CD4-positive, CD25-positive, alpha-beta regulatory T cell (primary cell): ENCODE data around the gene CLDN20. TPM values are rescaled to one million over a fixed set of nuclear protein-coding genes. Genes with fewer than 3 reads are reported as not detected.

Experiments used
- ATAC-seq, 2 donors: fragments of 150-1000 bp; cut with Tn5 transposase; one replicate each; pipeline ENCODE4 v1.10.0; 2021; ENCODE audit warnings: low read depth in 2 of 2, moderate number of reproducible peaks in 2 of 2, moderate library complexity in 1 of 2
- DNase-seq, 3 donors: peaks; one replicate each; pipeline versions ENCODE4 v3.0.0 to v3.0.0-alpha.2; 2012 to 2022; ENCODE audit warnings: mixed read lengths in 1 of 3
- H3K27ac ChIP-seq: one replicate; pipeline ENCODE4 v1.7.0; 2013; ENCODE audit warnings: mild to moderate bottlenecking, low read length; ENCODE audit not compliant: insufficient read depth, poor library complexity, severe bottlenecking
- H3K27me3 ChIP-seq: one replicate; pipeline ENCODE4 v1.7.0; 2013; ENCODE audit warnings: low read length; ENCODE audit not compliant: control insufficient read depth, insufficient read depth
- H3K36me3 ChIP-seq: one replicate; pipeline ENCODE4 v1.7.0; 2013; ENCODE audit warnings: mild to moderate bottlenecking, low read length, moderate library complexity; ENCODE audit not compliant: control insufficient read depth, insufficient read depth
- H3K4me1 ChIP-seq: 2 replicates; pipeline ENCODE4 v1.7.0; 2013; ENCODE audit warnings: mild to moderate bottlenecking, low read length; ENCODE audit not compliant: insufficient read depth, control insufficient read depth, poor library complexity, severe bottlenecking
- H3K4me3 ChIP-seq: one replicate; pipeline ENCODE4 v1.7.0; 2013; ENCODE audit warnings: low read depth, mild to moderate bottlenecking, low read length, moderate library complexity
- H3K9me3 ChIP-seq, 2 experiments: 1 replicate in 1 of 2; 2 replicates in 1 of 2; pipeline ENCODE4 v1.7.0; 2013; ENCODE audit warnings: low read length in 2 of 2, mild to moderate bottlenecking in 1 of 2, moderate library complexity in 1 of 2; ENCODE audit not compliant: control insufficient read depth in 2 of 2
- H3K27ac Mint-ChIP-seq, 3 donors: one replicate each; pipeline ENCODE4 v1.8.0; 2020 to 2022; ENCODE audit warnings: mild to moderate bottlenecking in 3 of 3, mixed read lengths in 3 of 3, moderate library complexity in 2 of 3
- H3K27me3 Mint-ChIP-seq: one replicate; pipeline ENCODE4 v1.8.0; 2022; ENCODE audit warnings: mild to moderate bottlenecking, mixed read lengths
- H3K36me3 Mint-ChIP-seq: one replicate; pipeline ENCODE4 v1.8.0; 2020; ENCODE audit warnings: mixed read lengths
- H3K4me1 Mint-ChIP-seq, 4 donors: one replicate each; pipeline ENCODE4 v1.8.0; 2020 to 2022; ENCODE audit warnings: mixed read lengths in 4 of 4, mild to moderate bottlenecking in 1 of 4
- H3K4me3 Mint-ChIP-seq, 4 donors: one replicate each; pipeline ENCODE4 v1.8.0; 2020 to 2022; ENCODE audit warnings: mild to moderate bottlenecking in 4 of 4, mixed read lengths in 4 of 4, moderate library complexity in 3 of 4
- H3K9me3 Mint-ChIP-seq, 7 donors: one replicate each; pipeline ENCODE4 v1.8.0; 2020 to 2022; ENCODE audit warnings: mixed read lengths in 7 of 7, mild to moderate bottlenecking in 3 of 7, moderate library complexity in 2 of 7
- polyA plus RNA-seq, 4 donors: library from polyadenylated mRNA; unstranded; fragments of 300-500 nt; fragmentation: Illumina TruSeq; gene quantifications; one replicate each; pipeline ENCODE4 v1.2.3, GENCODE V29; 2021
- total RNA-seq: library from RNA; stranded (reverse); gene quantifications from one replicate; pipeline ENCODE4 v1.2.3, GENCODE V29; 2022

Gene CLDN20
- total and polyA plus RNA-seq, 5 donors from 2014 or later: not detected

GRCh38 chr6:155245831-155246230, 18.0 kb upstream of the CLDN20 start:
- Mint-ChIP-seq H3K27me3 (peaks cover 4% of the 10 kb centered on the region), H3K9me3 (peaks cover 0 to 3% (median 0%) of the 10 kb centered on the region in 7 donors), H3K27ac (no peak overlapping the region), H3K36me3 (peaks cover 25% of the 10 kb centered on the region), H3K4me3 (no peak overlapping the region), H3K4me1 (peaks cover 0 to 5% (median 2%) of the 10 kb centered on the region in 4 donors)
- Histone ChIP-seq H3K36me3 (peaks cover 3% of the 10 kb centered on the region), H3K27ac (no peak overlapping the region), H3K27me3 (no peaks in the 10 kb centered on the region), H3K4me1 (no peaks in the 10 kb centered on the region), H3K9me3 (no peaks in the 10 kb centered on the region), H3K4me3 (no peak overlapping the region)
- ATAC-seq (no peak), DNase-seq (no peak)

- Mint-ChIP-seq H3K9me3 (peaks cover 0 to 1% (median 0%) of the 10 kb centered on the region in 7 donors), H3K4me3 (no peak overlapping the region), H3K27me3 (peaks cover 4% of the 10 kb centered on the region), H3K36me3 (peaks cover 28% of the 10 kb centered on the region), H3K27ac (no peak overlapping the region), H3K4me1 (peaks cover 0 to 5% (median 2%) of the 10 kb centered on the region in 4 donors)
- Histone ChIP-seq H3K27me3 (no peaks in the 10 kb centered on the region), H3K4me1 (no peaks in the 10 kb centered on the region), H3K36me3 (peaks cover 3% of the 10 kb centered on the region), H3K27ac (no peak overlapping the region), H3K9me3 (no peaks in the 10 kb centered on the region), H3K4me3 (no peak overlapping the region)
- ATAC-seq (no peak), DNase-seq (no peak)
Observed at GRCh38 chr6:155246825-155247224, 17.0 kb upstream of the CLDN20 start.

GRCh38 chr6:155247618-155248007, 16.2 kb upstream of the CLDN20 start:
- no peak overlapping the region for H3K4me3 ChIP-seq
- H3K36me3 ChIP-seq: peaks cover 6% of the 10 kb centered on the region
- H3K27me3 ChIP-seq: no peaks in the 10 kb centered on the region
- H3K27ac ChIP-seq: no peak overlapping the region
- H3K4me1 ChIP-seq: no peaks in the 10 kb centered on the region
- Mint-ChIP-seq H3K4me1 (peaks cover 0 to 5% (median 2%) of the 10 kb centered on the region in 4 donors), H3K4me3 (no peak overlapping the region), H3K27me3 (no peaks in the 10 kb centered on the region), H3K27ac (no peak overlapping the region), H3K9me3 (peaks cover 0 to 1% (median 0%) of the 10 kb centered on the region in 7 donors), H3K36me3 (peaks cover 28% of the 10 kb centered on the region)
- DNase-seq (no peak), ATAC-seq (no peak)
- H3K9me3 ChIP-seq: no peaks in the 10 kb centered on the region

GRCh38 chr6:155248008-155249001, 15.5 kb upstream of the CLDN20 start:
- no peak overlapping the region for H3K27ac Mint-ChIP-seq
- H3K36me3 Mint-ChIP-seq: peaks cover 35% of the 10 kb centered on the region
- no peaks in the 10 kb centered on the region for H3K27me3 Mint-ChIP-seq
- ATAC-seq: no peak
- Histone ChIP-seq H3K27me3 (no peaks in the 10 kb centered on the region), H3K9me3 (no peaks in the 10 kb centered on the region), H3K4me1 (no peaks in the 10 kb centered on the region), H3K4me3 (no peak overlapping the region), H3K36me3 (peaks cover 13% of the 10 kb centered on the region), H3K27ac (no peak overlapping the region)
- DNase-seq: peak in 1 of 3 donors; percentile 29
- H3K9me3 Mint-ChIP-seq: peaks cover 0 to 1% (median 0%) of the 10 kb centered on the region in 7 donors
- H3K4me1 Mint-ChIP-seq: peaks cover 0 to 5% (median 2%) of the 10 kb centered on the region in 4 donors
- H3K4me3 Mint-ChIP-seq: no peak overlapping the region

- no peak overlapping the region for H3K4me3 Mint-ChIP-seq
- Histone ChIP-seq H3K27ac (no peak overlapping the region), H3K4me3 (no peak overlapping the region), H3K36me3 (peaks cover 30% of the 10 kb centered on the region), H3K4me1 (no peaks in the 10 kb centered on the region), H3K27me3 (no peaks in the 10 kb centered on the region), H3K9me3 (no peaks in the 10 kb centered on the region)
- H3K27me3 Mint-ChIP-seq: no peaks in the 10 kb centered on the region
- H3K36me3 Mint-ChIP-seq: peaks cover 53% of the 10 kb centered on the region
- no peak for DNase-seq
- H3K9me3 Mint-ChIP-seq: peaks cover 0 to 1% (median 0%) of the 10 kb centered on the region in 7 donors
- peaks cover 0 to 5% (median 2%) of the 10 kb centered on the region in 4 donors for H3K4me1 Mint-ChIP-seq
- no peak for ATAC-seq
- H3K27ac Mint-ChIP-seq: peak overlapping the region in 1 of 3 donors; percentile 13
Observed at GRCh38 chr6:155250701-155251381, 13.0 kb upstream of the CLDN20 start.

- Histone ChIP-seq H3K9me3 (no peaks in the 10 kb centered on the region), H3K4me3 (no peak overlapping the region), H3K4me1 (no peaks in the 10 kb centered on the region), H3K27me3 (no peaks in the 10 kb centered on the region), H3K36me3 (peaks cover 47% of the 10 kb centered on the region), H3K27ac (no peak overlapping the region)
- Mint-ChIP-seq H3K27me3 (no peaks in the 10 kb centered on the region), H3K4me3 (no peak overlapping the region), H3K9me3 (peaks cover 0 to 2% (median 0%) of the 10 kb centered on the region in 7 donors), H3K27ac (peak overlapping the region in 1 of 3 donors; percentile 44), H3K4me1 (peaks cover 0 to 5% (median 2%) of the 10 kb centered on the region in 4 donors), H3K36me3 (peaks cover 55% of the 10 kb centered on the region)
- DNase-seq (no peak), ATAC-seq (no peak)
Observed at GRCh38 chr6:155252581-155252980, 11.2 kb upstream of the CLDN20 start.

- H3K27me3 Mint-ChIP-seq: no peaks in the 10 kb centered on the region
- peaks cover 0 to 2% (median 0%) of the 10 kb centered on the region in 7 donors for H3K9me3 Mint-ChIP-seq
- no peak for ATAC-seq
- H3K4me3 ChIP-seq: no peak overlapping the region
- H3K27ac ChIP-seq: no peak overlapping the region
- peaks cover 55% of the 10 kb centered on the region for H3K36me3 ChIP-seq
- DNase-seq: no peak
- H3K36me3 Mint-ChIP-seq: peaks cover 58% of the 10 kb centered on the region
- H3K9me3 ChIP-seq: no peaks in the 10 kb centered on the region
- H3K27me3 ChIP-seq: no peaks in the 10 kb centered on the region
- no peaks in the 10 kb centered on the region for H3K4me1 ChIP-seq
- H3K4me3 Mint-ChIP-seq: no peak overlapping the region
- peak overlapping the region in 2 of 3 donors; percentile 42 to 61 for H3K27ac Mint-ChIP-seq
- H3K4me1 Mint-ChIP-seq: peaks cover 0 to 5% (median 2%) of the 10 kb centered on the region in 4 donors
Observed at GRCh38 chr6:155253337-155253736, 10.5 kb upstream of the CLDN20 start.
